ENCODE results near the gene TMEM161A. TPM values are rescaled to one million over a fixed set of nuclear protein-coding genes. Genes with fewer than 3 reads are reported as not detected.

Gene TMEM161A
- total RNA-seq (10 to 100 TPM in 4 of 5 donors, 1 to 10 TPM in 1; 6.4 to 59.5 (median 15.9) TPM), polyA plus RNA-seq (10 to 100 TPM; 11.2 to 30.0 (median 11.8) TPM)
- long read RNA-seq, donor 1, partial matches to known transcripts, result 0 of 1 reads
- long read RNA-seq, donor 1, other reads (novel, unspliced or antisense), result 0 of 1 reads
- long read RNA-seq, donor 2, partial matches to known transcripts, result 0 of 2 reads
- long read RNA-seq, donor 2, other reads (novel, unspliced or antisense), result 0 of 2 reads
- long read RNA-seq, donor 3, partial matches to known transcripts, result 0 of 1 reads
- long read RNA-seq, donor 3, other reads (novel, unspliced or antisense), result 0 of 1 reads
- long read RNA-seq, donor 4, partial matches to known transcripts, result 0 of 1 reads
- long read RNA-seq, donor 4, other reads (novel, unspliced or antisense), result 0 of 1 reads
- long read RNA-seq, donor 5, partial matches to known transcripts, result 5 of 8 reads
- long read RNA-seq, donor 5, other reads (novel, unspliced or antisense), result 0 of 8 reads
- long read RNA-seq, donor 6, transcript TMEM161A-201 (12 exons, 1,820 nt), result major isoform, 12 of 18 reads
- long read RNA-seq, donor 6, partial matches to known transcripts, result 6 of 18 reads
- long read RNA-seq, donor 6, other reads (novel, unspliced or antisense), result 0 of 18 reads
- long read RNA-seq, donor 7, transcript TMEM161A-201 (12 exons, 1,820 nt), result major isoform, 5 of 11 reads
- long read RNA-seq, donor 7, partial matches to known transcripts, result 5 of 11 reads
- long read RNA-seq, donor 7, other reads (novel, unspliced or antisense), result 0 of 11 reads
- long read RNA-seq, donor 8, partial matches to known transcripts, result 0 of 3 reads
- long read RNA-seq, donor 8, other reads (novel, unspliced or antisense), result 0 of 3 reads
- long read RNA-seq, donor 9, partial matches to known transcripts, result 0 of 4 reads
- long read RNA-seq, donor 9, other reads (novel, unspliced or antisense), result 0 of 4 reads
- long read RNA-seq, donor 10, partial matches to known transcripts, result 0 of 2 reads
- long read RNA-seq, donor 10, other reads (novel, unspliced or antisense), result 0 of 2 reads

GRCh38 chr19:19138109-19138981 is at the start of gene TMEM161A:
Gene TMEM161A, minus strand, starts transcription at chr19:19138478. Its CDS starts 50 bp downstream, at chr19:19138428.
- no peaks in the 10 kb centered on the region for H3K9me3 ChIP-seq
- peaks cover 0 to under 1% (median 0%) of the 10 kb centered on the region in 4 donors for H3K36me3 ChIP-seq
- TF ChIP-seq POLR2AphosphoS5 (IDR thresholded peaks at IDR 0.05), result peak; percentile 11 to 86 (median 86)
- no peak for TF ChIP-seq POLR2A (IDR thresholded peaks at IDR 0.05)
- peaks cover 7 to 28% (median 20%) of the 10 kb centered on the region in 4 donors for H3K4me1 ChIP-seq
- H3K4me3 ChIP-seq, result peak within 1 kb of the TSS; percentile 60 to 84 (median 69)
- H3K27ac ChIP-seq, result peak within 1 kb of the TSS; percentile 48 to 86 (median 82)
- no peaks in the 10 kb centered on the region for H3K27me3 ChIP-seq
- intact Hi-C loops (cut with DNase I; ENCODE audit: low total_unique reads), result loop anchor here (10.0 kb wide), 1 partner anchor 84 kb away; no protein-coding TSS in a partner anchor
- peak; percentile 99 for DNase-seq
- 2 to 3% (median 3%) methylated on average over 35 to 42 of the region's 42 CpGs for WGBS, 5 donors

GRCh38 chr19:19186742-19187141 is 48.5 kb upstream of the TMEM161A start:
- Histone ChIP-seq H3K27me3 (no peaks in the 10 kb centered on the region), H3K9me3 (no peaks in the 10 kb centered on the region), H3K27ac (peak overlapping the region in 2 of 5 donors; percentile 43 to 52), H3K4me1 (peaks cover 24 to 38% (median 32%) of the 10 kb centered on the region in 4 donors), H3K36me3 (peaks cover 10 to 62% (median 44%) of the 10 kb centered on the region in 4 donors), H3K4me3 (no peak overlapping the region)
- WGBS, 5 donors, result 91 to 97% (median 95%) methylated on average over 9 to 14 of the region's 14 CpGs
- intact Hi-C loops (cut with DNase I; ENCODE audit: low total_unique reads), result no loop called here
- TF ChIP-seq POLR2A (IDR thresholded peaks at IDR 0.05) (no peak), CTCF (IDR thresholded peaks at IDR 0.05) (no peak), EP300 (IDR thresholded peaks at IDR 0.05) (no peak), POLR2AphosphoS5 (IDR thresholded peaks at IDR 0.05) (no peak)
- DNase-seq, result no peak

- no peak overlapping the region for H3K4me3 ChIP-seq
- TF ChIP-seq EP300 (IDR thresholded peaks at IDR 0.05) (no peak), CTCF (IDR thresholded peaks at IDR 0.05) (peak in 5 of 7 experiments; percentile 16 to 48 (median 41))
- H3K9me3 ChIP-seq, result no peaks in the 10 kb centered on the region
- H3K36me3 ChIP-seq, result peaks cover 10 to 68% (median 50%) of the 10 kb centered on the region in 4 donors
- DNase-seq, result peak; percentile 37 to 59
- peak overlapping the region in 2 of 5 donors; percentile 43 to 52 for H3K27ac ChIP-seq
- intact Hi-C loops (cut with DNase I; ENCODE audit: low total_unique reads), result no loop called here
- WGBS, 5 donors, result 58 to 75% (median 60%) methylated on average over 4 to 9 of the region's 9 CpGs
- H3K27me3 ChIP-seq, result no peaks in the 10 kb centered on the region
- H3K4me1 ChIP-seq, result peaks cover 21 to 34% (median 28%) of the 10 kb centered on the region in 4 donors
Measured at GRCh38 chr19:19185853-19186740, 47.8 kb upstream of the TMEM161A start.
